ENCODE data around the gene MATCAP1. TPM values are rescaled to one million over a fixed set of nuclear protein-coding genes. Genes with fewer than 3 reads are reported as not detected.
A peak's percentile ranks its signal among the peaks of the same experiment; 100 is the strongest.

MATCAP1 gene
- total and polyA plus RNA-seq, 2 of the 13 experiments (the other 11 are each of a cell fraction or from before 2014, with no cell fraction given): 11.2 to 24.5 TPM

GRCh38 chr16:67183627-67184452, at the start of gene MATCAP1 (continued):
- TF ChIP-seq, protein P1, sequence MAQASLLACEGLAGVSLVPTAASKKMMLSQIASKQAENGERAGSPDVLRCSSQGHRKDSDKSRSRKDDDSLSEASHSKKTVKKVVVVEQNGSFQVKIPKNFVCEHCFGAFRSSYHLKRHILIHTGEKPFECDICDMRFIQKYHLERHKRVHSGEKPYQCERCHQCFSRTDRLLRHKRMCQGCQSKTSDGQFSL (CRISPR knock-in tag; IDR thresholded peaks at IDR 0.05): peak; percentile 84
- TF ChIP-seq, protein P2, sequence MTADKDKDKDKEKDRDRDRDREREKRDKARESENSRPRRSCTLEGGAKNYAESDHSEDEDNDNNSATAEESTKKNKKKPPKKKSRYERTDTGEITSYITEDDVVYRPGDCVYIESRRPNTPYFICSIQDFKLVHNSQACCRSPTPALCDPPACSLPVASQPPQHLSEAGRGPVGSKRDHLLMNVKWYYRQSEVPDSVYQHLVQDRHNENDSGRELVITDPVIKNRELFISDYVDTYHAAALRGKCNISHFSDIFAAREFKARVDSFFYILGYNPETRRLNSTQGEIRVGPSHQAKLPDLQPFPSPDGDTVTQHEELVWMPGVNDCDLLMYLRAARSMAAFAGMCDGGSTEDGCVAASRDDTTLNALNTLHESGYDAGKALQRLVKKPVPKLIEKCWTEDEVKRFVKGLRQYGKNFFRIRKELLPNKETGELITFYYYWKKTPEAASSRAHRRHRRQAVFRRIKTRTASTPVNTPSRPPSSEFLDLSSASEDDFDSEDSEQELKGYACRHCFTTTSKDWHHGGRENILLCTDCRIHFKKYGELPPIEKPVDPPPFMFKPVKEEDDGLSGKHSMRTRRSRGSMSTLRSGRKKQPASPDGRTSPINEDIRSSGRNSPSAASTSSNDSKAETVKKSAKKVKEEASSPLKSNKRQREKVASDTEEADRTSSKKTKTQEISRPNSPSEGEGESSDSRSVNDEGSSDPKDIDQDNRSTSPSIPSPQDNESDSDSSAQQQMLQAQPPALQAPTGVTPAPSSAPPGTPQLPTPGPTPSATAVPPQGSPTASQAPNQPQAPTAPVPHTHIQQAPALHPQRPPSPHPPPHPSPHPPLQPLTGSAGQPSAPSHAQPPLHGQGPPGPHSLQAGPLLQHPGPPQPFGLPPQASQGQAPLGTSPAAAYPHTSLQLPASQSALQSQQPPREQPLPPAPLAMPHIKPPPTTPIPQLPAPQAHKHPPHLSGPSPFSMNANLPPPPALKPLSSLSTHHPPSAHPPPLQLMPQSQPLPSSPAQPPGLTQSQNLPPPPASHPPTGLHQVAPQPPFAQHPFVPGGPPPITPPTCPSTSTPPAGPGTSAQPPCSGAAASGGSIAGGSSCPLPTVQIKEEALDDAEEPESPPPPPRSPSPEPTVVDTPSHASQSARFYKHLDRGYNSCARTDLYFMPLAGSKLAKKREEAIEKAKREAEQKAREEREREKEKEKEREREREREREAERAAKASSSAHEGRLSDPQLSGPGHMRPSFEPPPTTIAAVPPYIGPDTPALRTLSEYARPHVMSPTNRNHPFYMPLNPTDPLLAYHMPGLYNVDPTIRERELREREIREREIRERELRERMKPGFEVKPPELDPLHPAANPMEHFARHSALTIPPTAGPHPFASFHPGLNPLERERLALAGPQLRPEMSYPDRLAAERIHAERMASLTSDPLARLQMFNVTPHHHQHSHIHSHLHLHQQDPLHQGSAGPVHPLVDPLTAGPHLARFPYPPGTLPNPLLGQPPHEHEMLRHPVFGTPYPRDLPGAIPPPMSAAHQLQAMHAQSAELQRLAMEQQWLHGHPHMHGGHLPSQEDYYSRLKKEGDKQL (CRISPR knock-in tag; IDR thresholded peaks at IDR 0.05; ENCODE audit: low read depth): peak; percentile 34; the same call in 1 of the 2 replicates
- TF ChIP-seq CBX2 (IDR thresholded peaks at IDR 0.05; ENCODE audit: low read depth, low read length) (no peak), CBX2 (CRISPR knock-in tag; IDR thresholded peaks at IDR 0.05; ENCODE audit: low read depth) (no peak), DMAP1 (CRISPR knock-in tag; IDR thresholded peaks at IDR 0.05) (peak; percentile 75; the same call in 1 of the 2 replicates), CTCF (CRISPR knock-in tag; IDR thresholded peaks at IDR 0.05) (peak; percentile 45), LBX2 (CRISPR knock-in tag; IDR thresholded peaks at IDR 0.05; ENCODE audit: borderline replicate concordance) (no peak), RARG (CRISPR knock-in tag; IDR thresholded peaks at IDR 0.05; ENCODE audit: low read depth) (no peak), MAFF (IDR thresholded peaks at IDR 0.05; ENCODE audit: low read depth, low read length) (no peak), ZNF772 (CRISPR knock-in tag; IDR thresholded peaks at IDR 0.05) (0 out of 2 replicates have a peak, but pooled peaks have one; percentile 62), ZBTB44 (CRISPR knock-in tag; IDR thresholded peaks at IDR 0.05) (no peak), HINFP (CRISPR knock-in tag; IDR thresholded peaks at IDR 0.05; ENCODE audit: low read depth) (no peak; the same call in 1 of the 2 replicates), EP300 (IDR thresholded peaks at IDR 0.05; ENCODE audit: low read depth in 2 of 2, low read length in 2 of 2) (0 out of 4 replicates have a peak, but pooled peaks of 1 of the 2 experiments have one; percentile 6), EP300 (CRISPR knock-in tag; IDR thresholded peaks at IDR 0.05; ENCODE audit: borderline replicate concordance) (no peak)
- TF ChIP-seq, protein P3, sequence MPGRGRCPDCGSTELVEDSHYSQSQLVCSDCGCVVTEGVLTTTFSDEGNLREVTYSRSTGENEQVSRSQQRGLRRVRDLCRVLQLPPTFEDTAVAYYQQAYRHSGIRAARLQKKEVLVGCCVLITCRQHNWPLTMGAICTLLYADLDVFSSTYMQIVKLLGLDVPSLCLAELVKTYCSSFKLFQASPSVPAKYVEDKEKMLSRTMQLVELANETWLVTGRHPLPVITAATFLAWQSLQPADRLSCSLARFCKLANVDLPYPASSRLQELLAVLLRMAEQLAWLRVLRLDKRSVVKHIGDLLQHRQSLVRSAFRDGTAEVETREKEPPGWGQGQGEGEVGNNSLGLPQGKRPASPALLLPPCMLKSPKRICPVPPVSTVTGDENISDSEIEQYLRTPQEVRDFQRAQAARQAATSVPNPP (CRISPR knock-in tag; IDR thresholded peaks at IDR 0.05): no peak

All from HepG2 (cell line).